ENCODE measurements around the gene IQCN.

Gene IQCN

DNA sequence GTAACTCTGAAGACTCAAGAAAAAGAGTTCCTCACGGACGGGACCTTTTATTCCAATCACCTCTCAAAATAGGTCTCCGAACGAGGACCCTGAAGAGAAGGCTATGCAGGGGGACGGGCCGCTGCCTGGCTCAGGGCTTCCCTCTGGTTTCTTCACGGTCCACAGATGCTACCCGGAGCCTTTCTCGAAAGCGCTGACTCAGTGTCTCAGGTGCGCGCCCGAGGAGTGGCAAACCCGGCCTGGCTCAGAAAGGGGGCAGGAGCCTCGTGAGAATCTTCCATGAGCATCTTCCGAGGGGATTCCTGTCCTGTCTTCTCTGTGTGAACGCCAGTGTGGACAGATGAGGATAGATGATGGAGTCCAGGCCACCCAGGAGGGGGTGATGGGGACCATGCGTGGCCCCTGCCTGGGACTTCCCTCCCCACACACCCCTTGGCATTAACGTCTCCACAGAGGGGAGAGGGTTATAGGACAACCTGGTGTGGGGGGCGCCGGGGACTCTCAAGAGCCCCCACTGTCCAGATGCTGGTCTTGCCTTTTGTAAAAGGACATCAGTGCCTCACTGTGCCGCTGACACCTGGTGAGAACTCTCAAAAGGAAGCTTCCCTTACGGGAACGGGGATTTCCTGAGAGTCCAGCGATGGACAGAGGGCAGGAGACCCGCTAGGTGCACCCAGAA is 32.1 kb upstream of the IQCN start:
- DNase-seq (ENCODE audit: extremely low read depth, low read depth): no peak
- TF ChIP-seq CTCF (IDR thresholded peaks at IDR 0.05; ENCODE audit: low read depth, low read length, missing control alignments): no peak

DNA sequence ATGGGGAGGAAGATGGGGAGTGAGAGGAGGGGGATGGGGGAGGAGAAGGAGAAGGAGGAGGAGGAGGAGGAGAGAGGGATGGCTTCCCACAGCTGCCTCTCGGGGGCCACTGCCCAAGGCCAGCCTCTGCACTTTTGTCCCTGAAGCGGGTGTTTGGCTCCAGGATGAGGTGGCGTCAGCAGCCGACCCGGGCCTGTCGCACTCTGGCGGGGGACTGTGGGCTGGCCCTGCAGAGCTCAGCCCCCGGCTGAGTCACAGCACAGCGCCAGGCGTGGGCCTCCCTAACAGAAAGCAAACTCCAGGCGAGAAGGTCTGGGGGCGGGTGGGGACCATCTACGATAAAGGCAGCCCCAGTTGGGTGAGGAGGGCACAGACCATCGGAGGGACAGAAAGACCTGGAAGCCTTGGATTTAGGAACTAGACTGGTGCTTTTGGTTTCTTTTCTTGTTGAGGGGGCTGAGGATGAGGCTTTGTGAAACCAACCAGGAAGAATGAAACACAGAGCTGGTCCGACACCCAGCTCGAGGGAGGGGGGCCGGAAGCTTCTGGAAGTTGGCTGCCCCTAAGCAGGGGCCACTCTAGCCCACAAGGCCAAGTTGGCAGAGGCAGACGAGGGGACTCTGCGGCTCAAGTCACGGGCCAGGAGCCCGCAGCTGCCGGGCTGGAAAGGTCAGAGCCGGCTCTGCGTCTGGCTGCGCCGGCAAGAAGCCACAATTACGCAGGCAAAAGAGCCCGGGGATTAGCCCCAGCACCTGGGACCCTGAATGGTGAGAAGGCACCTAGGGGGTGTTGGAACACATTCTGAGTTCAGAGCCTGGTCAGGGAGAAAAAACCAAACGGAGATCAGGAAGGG is 30.4 kb upstream of the IQCN start:
- H3K4me3 ChIP-seq (replicated peaks; ENCODE audit: low read depth, low read length): peak overlapping the region; percentile 29
- TF ChIP-seq CTCF (IDR thresholded peaks at IDR 0.05; ENCODE audit: low read depth, low read length, missing control alignments): no peak
- DNase-seq (ENCODE audit: extremely low read depth, low read depth): peak; percentile 24

More for the DNA sequence above, 32.1 kb upstream of the IQCN start:
- H3K4me3 ChIP-seq (replicated peaks; ENCODE audit: low read depth, low read length): no peak overlapping the region

GRCh38 chr19:18304208-18304457 is 29.9 kb upstream of the IQCN start:
- no peak for TF ChIP-seq CTCF (IDR thresholded peaks at IDR 0.05; ENCODE audit: low read depth, low read length, missing control alignments)
- no peak for DNase-seq (ENCODE audit: extremely low read depth, low read depth)
- peak overlapping the region; percentile 29 for H3K4me3 ChIP-seq (replicated peaks; ENCODE audit: low read depth, low read length)

DNA sequence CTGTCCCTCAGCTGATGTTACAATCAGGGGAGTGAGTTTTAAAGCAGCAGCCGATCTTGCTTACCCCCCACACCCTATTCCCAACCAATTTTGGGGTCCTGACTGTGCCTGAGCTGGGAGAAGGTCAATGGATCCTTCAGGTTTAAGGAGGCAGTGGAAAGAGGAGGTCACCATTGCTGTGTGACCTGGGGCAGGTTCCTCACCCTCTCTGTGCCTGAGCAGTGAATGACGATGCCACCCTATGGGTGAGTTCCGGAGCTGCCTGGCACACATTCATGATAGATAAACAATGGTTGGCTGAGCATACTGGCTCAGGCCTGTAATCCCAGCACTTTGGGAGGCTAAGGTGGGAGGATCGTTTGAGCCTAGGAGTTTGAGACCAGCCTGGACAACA is 27.5 kb upstream of the IQCN start:
- no peak for TF ChIP-seq CTCF (IDR thresholded peaks at IDR 0.05; ENCODE audit: low read depth, low read length, missing control alignments)
- no peak for DNase-seq (ENCODE audit: extremely low read depth, low read depth)
- H3K4me3 ChIP-seq (replicated peaks; ENCODE audit: low read depth, low read length): no peak overlapping the region

DNA sequence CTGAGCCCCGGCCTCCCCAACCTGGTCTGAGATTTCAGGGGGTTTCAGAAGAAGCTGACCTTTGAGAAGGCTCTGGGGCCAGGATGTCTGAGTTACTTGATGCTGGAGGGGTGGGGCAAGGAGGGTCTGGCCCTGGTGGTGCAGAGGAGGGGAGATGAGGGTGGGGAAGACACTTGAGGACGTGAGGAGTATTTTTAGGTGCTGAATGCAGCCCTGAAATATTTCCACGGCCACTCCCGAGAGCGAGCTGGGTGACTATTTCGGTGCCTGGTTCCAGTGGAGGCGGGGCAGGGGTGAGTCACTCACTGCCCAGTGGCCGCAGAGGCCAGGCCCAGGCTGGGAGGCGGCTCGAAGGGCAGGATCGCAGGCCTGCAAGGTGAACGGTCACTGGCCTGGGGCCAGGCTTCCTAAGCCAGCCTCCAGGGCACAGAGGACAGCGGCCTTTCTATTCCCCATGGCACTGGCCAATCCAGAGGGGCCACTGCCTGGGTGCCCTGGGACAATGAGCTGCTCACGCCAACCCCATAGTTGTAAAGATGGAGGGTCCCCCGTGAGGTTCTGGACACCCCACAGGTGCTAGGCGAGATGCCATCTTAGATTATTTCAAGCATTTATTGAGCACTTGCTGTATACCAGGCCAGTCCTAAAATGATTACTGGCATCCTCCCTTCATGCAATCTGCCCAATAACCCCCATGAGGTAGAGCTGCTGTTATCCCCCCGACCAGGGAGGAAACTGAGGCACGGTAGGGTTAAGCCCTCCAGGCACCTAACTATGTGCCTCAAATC is 26.9 kb upstream of the IQCN start:
- DNase-seq (ENCODE audit: extremely low read depth, low read depth): no peak
- no peak overlapping the region for H3K4me3 ChIP-seq (replicated peaks; ENCODE audit: low read depth, low read length)
- TF ChIP-seq CTCF (IDR thresholded peaks at IDR 0.05; ENCODE audit: low read depth, low read length, missing control alignments): no peak

GRCh38 chr19:18299654-18300053 is 25.4 kb upstream of the IQCN start:
- TF ChIP-seq CTCF (IDR thresholded peaks at IDR 0.05; ENCODE audit: low read depth, low read length, missing control alignments): no peak
- no peak for DNase-seq (ENCODE audit: extremely low read depth, low read depth)
- H3K4me3 ChIP-seq (replicated peaks; ENCODE audit: low read depth, low read length): no peak overlapping the region
